HCT116 (cell line): ENCODE data around the gene ASAP2. TPM values are rescaled to one million over a fixed set of nuclear protein-coding genes. Genes with fewer than 3 reads are reported as not detected.

ENCODE experiments used
- ATAC-seq: fragments of 200-7000 bp; cut with Tn5 transposase; 2 replicates; pipeline ENCODE4 v1.9.1; 2020; ENCODE audit warnings: mild to moderate bottlenecking, moderate library complexity
- BruUV-seq: library from RNA; stranded (reverse); fragments of 400-500 nt; replicated peaks from 2 replicates; lab custom pipeline; 2021; lab: Mats Ljungman, UMichigan
- CTCF ChIA-PET: fragments of 300-600 bp; sonication (Branson Sonifier 250); formaldehyde crosslinking; loops from one replicate; lab custom pipeline; 2021; ENCODE audit warnings: antibody characterized with exemption; lab: Charles Lee
- POLR2A ChIA-PET: fragments of 300-600, 350-600 bp; sonication (Branson Sonifier 250); formaldehyde crosslinking; loops from one replicate; lab custom pipeline; 2021; ENCODE audit warnings: antibody characterized with exemption; lab: Charles Lee
- RAD21 ChIA-PET, 2 experiments: fragments of 300-600 bp; sonication (Branson Sonifier 250); formaldehyde crosslinking; loops; one replicate each; lab custom pipeline; 2023; ENCODE audit warnings: low total read pairs in 2 of 2; ENCODE audit not compliant: uncharacterized antibody in 2 of 2, unreplicated experiment in 2 of 2, low non-redundant PET in 1 of 2; lab: Charles Lee
- DNase-seq: peaks from one replicate; pipeline ENCODE4 v3.0.0-alpha.2; 2010; ENCODE audit warnings: low read depth, low spot score
- H2AFZ ChIP-seq: fragments of 200-600 bp; shearing (Covaris generic), sonication (generic); 2 replicates; pipeline ENCODE4 v1.6.1; 2017; ENCODE audit warnings: low read depth, mixed run types, mixed read lengths, antibody characterized with exemption, low read length; ENCODE audit not compliant: poor library complexity, severe bottlenecking
- H3K27ac ChIP-seq: 2 replicates; pipeline ENCODE4 v1.5.1; 2012; ENCODE audit warnings: low read depth, low read length
- H3K27me3 ChIP-seq: fragments of 200-600 bp; sonication (generic); 2 replicates; pipeline ENCODE4 v1.6.1; 2016; ENCODE audit warnings: mixed run types, low read length, mixed read lengths; ENCODE audit not compliant: insufficient read depth
- H3K36me3 ChIP-seq, 2 experiments: fragments of 200-500 bp in 1 of 2; fragments of 200-600 bp in 1 of 2; sonication (Bioruptor generic) in 1 of 2; sonication (generic) in 1 of 2; 2 replicates each; pipeline versions ENCODE4 v1.5.1 to v1.6.1; 2014 to 2016; ENCODE audit warnings: low read length in 2 of 2, inconsistent platforms in 1 of 2, mixed read lengths in 1 of 2, mixed run types in 1 of 2; ENCODE audit not compliant: insufficient read depth in 2 of 2, control insufficient read depth in 1 of 2
- H3K4me1 ChIP-seq, 2 experiments: fragments of 200-600 bp in 1 of 2; sonication (generic) in 1 of 2; 2 replicates each; pipeline versions ENCODE4 v1.5.1 to v1.6.1; 2012 to 2017; ENCODE audit warnings: low read length in 2 of 2, inconsistent platforms in 1 of 2, mild to moderate bottlenecking in 1 of 2, mixed read lengths in 1 of 2, mixed run types in 1 of 2, moderate library complexity in 1 of 2; ENCODE audit not compliant: insufficient read depth in 2 of 2, control insufficient read depth in 1 of 2
- H3K4me2 ChIP-seq: fragments of 200-600 bp; sonication (generic); 2 replicates; pipeline ENCODE4 v1.6.1; 2017; ENCODE audit warnings: mixed run types, low read length, mixed read lengths
- H3K4me3 ChIP-seq, 2 experiments: fragments of 200-600 bp in 1 of 2; sonication (generic) in 1 of 2; replicated peaks in 1 of 2; 2 replicates each; pipeline ENCODE4 v1.5.1; 2011 to 2016; ENCODE audit warnings: low read length in 2 of 2, control low read depth in 1 of 2, low read depth in 1 of 2, mild to moderate bottlenecking in 1 of 2, mixed read lengths in 1 of 2, mixed run types in 1 of 2
- H3K79me2 ChIP-seq: fragments of 200-600 bp; sonication (generic); 2 replicates; pipeline ENCODE4 v1.6.1; 2017; ENCODE audit warnings: mild to moderate bottlenecking, mixed run types, low read length, moderate library complexity, mixed read lengths; ENCODE audit not compliant: insufficient read depth
- H3K9ac ChIP-seq: fragments of 200-600 bp; sonication (generic); 2 replicates; pipeline ENCODE4 v1.6.1; 2016; ENCODE audit warnings: low read length, mixed read lengths
- H3K9me2 ChIP-seq: fragments of 200-600 bp; sonication (generic), shearing (Covaris generic); 2 replicates; pipeline ENCODE4 v1.6.1; 2017; ENCODE audit warnings: mixed run types, mild to moderate bottlenecking, moderate library complexity; ENCODE audit not compliant: insufficient read depth
- H3K9me3 ChIP-seq, 2 experiments: fragments of 200-500 bp in 1 of 2; fragments of 200-600 bp in 1 of 2; sonication (Bioruptor generic) in 1 of 2; sonication (generic) in 1 of 2; 2 replicates each; pipeline ENCODE4 v1.6.1; 2014 to 2017; ENCODE audit warnings: low read length in 2 of 2, mixed read lengths in 2 of 2, inconsistent platforms in 1 of 2, low read depth in 1 of 2, mild to moderate bottlenecking in 1 of 2, mixed run types in 1 of 2, moderate library complexity in 1 of 2; ENCODE audit not compliant: control insufficient read depth in 1 of 2, insufficient read depth in 1 of 2
- H4K20me1 ChIP-seq: fragments of 200-600 bp; sonication (generic), shearing (Covaris generic); 2 replicates; pipeline ENCODE4 v1.6.1; 2017; ENCODE audit warnings: mixed run types, mild to moderate bottlenecking, moderate library complexity; ENCODE audit not compliant: insufficient read depth
- ATF3 ChIP-seq: IDR thresholded peaks from 2 replicates; pipeline ENCODE4 v1.6.1; 2012
- CTCF ChIP-seq, 3 experiments: fragments of 200-600 bp in 1 of 3; sonication (generic) in 1 of 3; IDR thresholded peaks in 2 of 3; conservative IDR thresholded peaks in 1 of 3; 2 replicates each; pipeline ENCODE4 v1.5.1; 2012 to 2017; ENCODE audit warnings: low read depth in 2 of 3, low read length in 2 of 3, antibody characterized with exemption in 1 of 3, borderline replicate concordance in 1 of 3, control low read depth in 1 of 3, mild to moderate bottlenecking in 1 of 3, mixed read lengths in 1 of 3, mixed run types in 1 of 3, moderate library complexity in 1 of 3; ENCODE audit not compliant: insufficient read depth in 1 of 3
- ELF1 ChIP-seq: IDR thresholded peaks from 2 replicates; pipeline ENCODE4 v1.6.1; 2012; ENCODE audit warnings: low read depth, borderline replicate concordance
- EZH2 ChIP-seq: fragments of 200-600 bp; sonication (generic); IDR thresholded peaks from 2 replicates; pipeline ENCODE4 v1.6.1; 2017; ENCODE audit warnings: antibody characterized with exemption, mixed run types
- EZH2phosphoT487 ChIP-seq: fragments of 200-600 bp; IDR thresholded peaks from 2 replicates; pipeline ENCODE4 v1.6.1; 2018; ENCODE audit warnings: antibody characterized with exemption, borderline replicate concordance
- FOSL1 ChIP-seq: IDR thresholded peaks from 2 replicates; pipeline ENCODE4 v1.6.1; 2012; ENCODE audit warnings: low read depth
- JUND ChIP-seq: IDR thresholded peaks from 2 replicates; pipeline ENCODE4 v1.6.1; 2012
- MAX ChIP-seq: IDR thresholded peaks from 2 replicates; pipeline ENCODE4 v1.6.1; 2012
- POLR2A ChIP-seq: IDR thresholded peaks from 2 replicates; pipeline ENCODE4 v1.7.0; 2011; ENCODE audit warnings: borderline replicate concordance; ENCODE audit not compliant: insufficient read depth, insufficient read length; ENCODE audit errors: extremely low read depth
- POLR2AphosphoS5 ChIP-seq: IDR thresholded peaks from 2 replicates; pipeline ENCODE4 v1.6.1; 2011; ENCODE audit warnings: mild to moderate bottlenecking, low read depth, low read length, moderate library complexity
- REST ChIP-seq: IDR thresholded peaks from 2 replicates; pipeline ENCODE4 v1.6.1; 2012; ENCODE audit warnings: low read depth
- SIN3A ChIP-seq: IDR thresholded peaks from 2 replicates; pipeline ENCODE4 v1.6.1; 2012; ENCODE audit warnings: low read depth
- SP1 ChIP-seq: IDR thresholded peaks from 2 replicates; pipeline ENCODE4 v1.6.1; 2012; ENCODE audit warnings: low read depth
- SRF ChIP-seq: IDR thresholded peaks from 2 replicates; pipeline ENCODE4 v1.6.1; 2012; ENCODE audit warnings: low read depth
- YY1 ChIP-seq: IDR thresholded peaks from 2 replicates; pipeline ENCODE4 v1.6.1; 2011; ENCODE audit warnings: low read length, low read depth, moderate library complexity, mild to moderate bottlenecking; ENCODE audit not compliant: insufficient replicate concordance; ENCODE audit errors: extremely low read depth
- ZBTB33 ChIP-seq: IDR thresholded peaks from 2 replicates; pipeline ENCODE4 v1.6.1; 2011; ENCODE audit warnings: mild to moderate bottlenecking, low read length, moderate library complexity; ENCODE audit not compliant: insufficient replicate concordance; ENCODE audit errors: extremely low read depth
- ZFX ChIP-seq: fragments of 450-650 bp; IDR thresholded peaks from 2 replicates; pipeline ENCODE4 v1.6.1; 2017
- ZNF274 ChIP-seq: fragments of 200-500 bp; sonication (Bioruptor generic); IDR thresholded peaks from 2 replicates; pipeline ENCODE4 v1.6.1; 2014; ENCODE audit warnings: mild to moderate bottlenecking, low read depth, low read length, inconsistent platforms
- intact Hi-C: fragments of 100-400 bp; cut with micrococcal nuclease; formaldehyde crosslinking; loops from 2 replicates; pipeline ENCODE4 v1.10.0; 2022
- total RNA-seq: library from RNA; stranded (reverse); gene quantifications from one replicate; pipeline ENCODE4 v1.2.1, GENCODE V29; 2021; ENCODE audit not compliant: unreplicated experiment

The ASAP2 gene
- total RNA-seq, 1 experiment from 2014 or later = 16.5 TPM

- Histone ChIP-seq H3K4me1 (peaks cover 15 to 36% of the 10 kb centered on the region in 2 experiments; a peak in 3 of 4 replicates), H3K9me3 (no peaks in the 10 kb centered on the region), H3K27me3 (no peaks in the 10 kb centered on the region), H3K4me2 (no peak overlapping the region), H3K4me3 (no peak overlapping the region), H3K9ac (no peak overlapping the region), H3K79me2 (no peaks in the 10 kb centered on the region), H3K27ac (no peak overlapping the region), H2AFZ (no peak overlapping the region), H4K20me1 (0 out of 2 replicates have a peak, but pooled peaks cover 4% of the 10 kb centered on the region), H3K9me2 (no peaks in the 10 kb centered on the region), H3K36me3 (no peaks in the 10 kb centered on the region)
- no TSS peak for BruUV-seq
- ATAC-seq = no peak
- intact Hi-C loops = no loop called here
- ChIA-PET CTCF (no interaction called here), RAD21 (no interaction called here), POLR2A (no interaction called here)
- no peak for DNase-seq
- TF ChIP-seq ZNF274 (no peak), POLR2AphosphoS5 (no peak), CTCF (IDR thresholded peaks at IDR 0.05 in 2 of 3, conservative IDR thresholded peaks at IDR 0.05 in 1 of 3; ENCODE audit: borderline replicate concordance in 1 of 3, insufficient read depth in 1 of 3, low read depth in 2 of 3, low read length in 2 of 3) (no peak), SP1 (no peak), JUND (no peak), SRF (no peak), ELF1 (no peak), EZH2 (no peak), SIN3A (no peak), ZFX (no peak), EZH2phosphoT487 (no peak), ZBTB33 (no peak), ATF3 (no peak), REST (no peak), YY1 (no peak), POLR2A (no peak), MAX (no peak), FOSL1 (no peak)
These were observed 101.8 kb downstream of the ASAP2 start for GRCh38 chr2:9308186-9308955.
